HTERT RPE-1 (cell line): ENCODE results near the gene MLN.

Source experiments
- in situ Hi-C: fragments of 300-500 bp; cut with MboI; formaldehyde crosslinking; loops from 4 replicates; pipeline ENCODE4 v1.14.3; 2020; ENCODE audit warnings: low sequenced_read_pairs

MLN gene

DNA sequence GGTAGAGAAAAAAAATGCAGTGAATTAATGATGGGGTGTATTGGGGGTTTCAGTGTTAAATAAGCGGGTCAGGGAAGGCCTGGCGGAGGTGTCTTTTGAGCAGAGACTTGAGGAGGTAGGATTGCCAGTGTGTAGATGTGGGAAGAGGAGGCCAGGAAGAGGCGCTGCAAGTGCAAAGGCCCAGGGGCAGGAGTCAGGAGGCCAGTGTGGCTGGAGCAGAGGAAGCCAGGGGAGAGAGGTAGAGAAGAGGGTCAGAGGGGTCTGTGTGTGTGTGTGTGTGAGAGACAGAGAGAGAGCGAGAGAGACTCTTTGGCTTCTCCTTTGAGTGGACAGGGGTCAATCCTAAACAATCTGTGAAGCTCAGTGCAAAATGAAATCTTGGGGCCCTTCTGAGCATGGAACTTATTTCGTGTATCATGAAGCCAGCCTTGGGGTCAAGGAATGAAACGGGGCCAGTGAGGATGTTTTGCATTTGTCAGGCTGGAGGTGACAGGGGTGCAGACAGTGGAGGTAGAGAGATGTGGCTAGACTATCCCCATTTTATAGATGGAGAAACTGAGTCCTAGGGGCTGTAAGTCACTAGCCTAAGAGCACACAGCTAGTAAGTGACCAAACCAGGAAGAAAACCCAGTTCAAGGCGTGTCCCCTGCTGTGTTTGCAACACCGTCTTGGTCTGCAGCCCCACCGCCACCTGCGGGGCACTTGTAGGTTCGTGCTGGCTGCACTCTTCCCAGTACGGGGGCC lies 47.4 kb downstream of the MLN start:
- in situ Hi-C loops = no loop called here

DNA sequence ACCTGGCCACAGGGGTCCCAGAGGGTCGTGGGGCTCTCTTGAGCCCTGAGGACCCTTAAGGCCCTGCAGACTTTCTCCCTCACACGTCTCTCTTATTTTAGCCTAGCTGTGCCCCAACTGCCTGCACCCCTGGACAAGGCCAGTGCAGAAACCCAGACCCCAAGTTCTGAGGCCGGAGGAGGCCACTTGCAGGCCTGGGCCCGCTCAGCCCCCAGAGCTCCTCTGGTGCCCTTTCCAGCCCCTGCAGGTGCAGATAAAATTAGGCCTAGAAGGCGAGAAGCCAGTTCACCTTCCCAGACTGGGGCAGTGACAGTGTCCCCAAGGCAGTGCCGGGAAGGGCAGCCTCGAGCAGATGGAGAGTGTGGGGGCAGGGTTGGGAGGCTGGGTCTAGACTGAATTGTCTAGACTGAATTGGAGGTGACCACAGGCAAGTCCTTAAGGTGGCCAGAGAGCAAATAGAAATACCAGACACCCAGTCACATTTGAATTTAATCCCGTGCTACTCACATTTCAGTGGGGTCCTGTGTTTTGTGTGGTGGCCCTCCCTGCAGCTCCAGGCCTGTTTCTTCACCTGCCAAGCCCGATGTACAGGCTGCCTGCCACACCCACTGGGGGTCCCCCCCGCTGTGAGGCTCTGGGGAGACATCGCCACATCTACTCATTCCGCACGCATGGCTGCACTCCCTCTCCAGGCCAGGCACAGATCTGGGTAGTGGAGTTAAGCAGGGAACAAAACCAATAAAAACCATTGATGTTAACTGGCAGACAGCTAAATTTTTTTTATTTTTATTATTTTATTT lies 48.5 kb downstream of the MLN start:
- in situ Hi-C loops = no loop called here

DNA sequence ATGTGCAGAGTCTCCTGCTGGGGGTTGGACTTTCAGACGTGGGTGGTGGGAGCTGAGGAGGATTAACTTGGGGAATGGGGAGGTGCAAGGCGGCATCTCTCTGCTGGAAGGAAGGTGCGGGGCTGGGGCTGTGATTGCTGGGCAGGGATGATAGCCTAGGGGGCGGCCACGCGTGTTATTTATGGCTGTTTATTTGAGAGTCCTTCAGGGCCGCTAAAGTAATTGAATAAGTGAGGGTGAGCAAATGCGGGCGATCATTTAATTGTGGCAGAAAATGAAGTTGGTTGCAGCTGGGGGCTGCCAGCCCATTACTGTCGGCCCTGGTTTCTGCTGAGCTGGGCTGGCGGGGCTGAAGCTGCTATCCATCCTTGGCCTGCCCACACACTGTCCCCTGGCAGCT lies 49.6 kb downstream of the MLN start:
- in situ Hi-C loops = no loop called here

DNA sequence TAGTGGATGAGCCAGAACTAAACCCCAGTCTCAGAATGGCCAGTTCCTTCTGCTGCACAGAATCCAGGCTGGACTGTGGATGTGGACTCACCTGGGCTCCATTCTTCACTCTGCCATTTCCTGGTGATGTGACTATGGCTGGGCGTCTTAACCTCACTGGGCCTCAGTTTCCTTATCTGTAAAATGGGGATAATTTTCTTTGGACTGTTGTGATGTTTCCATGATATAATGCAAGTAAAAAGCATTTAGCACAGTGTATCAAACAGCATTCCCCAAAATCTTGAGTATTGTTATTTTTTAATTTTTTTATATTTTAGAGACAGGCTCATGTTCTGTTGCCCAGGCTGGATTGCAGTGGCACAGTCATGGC lies 51.2 kb downstream of the MLN start:
- in situ Hi-C loops = no loop called here

DNA sequence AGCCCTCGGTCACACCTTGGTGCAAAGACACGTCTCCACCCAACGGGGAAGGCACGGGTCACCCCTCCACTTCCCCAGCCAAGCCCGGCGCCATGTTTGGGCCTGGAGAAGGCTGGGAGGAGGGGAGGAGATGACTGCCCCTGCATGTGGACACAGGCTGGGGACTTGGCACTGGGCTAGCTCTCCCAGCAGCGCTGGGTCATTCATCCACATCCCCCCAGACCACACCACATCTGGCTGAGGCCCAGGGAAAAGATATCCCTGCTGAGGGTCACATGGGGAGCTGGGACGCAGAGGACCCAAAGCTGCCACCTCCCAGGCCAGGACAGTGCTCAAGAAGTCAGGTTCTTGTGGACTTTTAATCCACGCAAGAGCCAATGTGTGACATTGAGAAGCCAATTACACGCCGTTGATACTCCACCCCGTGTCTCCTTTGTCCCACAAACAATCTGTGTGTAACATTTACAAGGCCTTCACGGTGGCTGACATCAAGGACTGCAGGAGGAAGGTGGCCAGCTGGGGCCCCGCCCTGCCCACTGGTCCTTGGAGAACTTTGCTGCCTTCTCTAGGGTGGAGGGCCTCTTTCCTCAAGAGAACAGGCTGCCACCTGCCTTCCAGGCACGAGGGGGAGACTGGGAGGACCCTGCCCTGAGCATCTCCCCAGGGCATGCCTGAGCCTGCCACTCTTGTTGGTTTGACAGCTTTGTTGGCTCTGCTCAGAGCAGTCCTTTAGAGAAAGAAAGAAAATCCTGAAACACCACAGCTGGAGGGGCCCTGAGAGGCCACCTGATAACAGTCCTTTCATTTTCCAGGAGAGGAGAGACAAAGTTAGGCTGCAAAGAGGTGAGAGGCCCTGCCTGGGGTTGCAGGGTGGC lies 51.8 kb downstream of the MLN start:
- in situ Hi-C loops = no loop called here

- in situ Hi-C loops = no loop called here
Observed at GRCh38 chr6:33750244-33750991, 53.4 kb downstream of the MLN start.

DNA sequence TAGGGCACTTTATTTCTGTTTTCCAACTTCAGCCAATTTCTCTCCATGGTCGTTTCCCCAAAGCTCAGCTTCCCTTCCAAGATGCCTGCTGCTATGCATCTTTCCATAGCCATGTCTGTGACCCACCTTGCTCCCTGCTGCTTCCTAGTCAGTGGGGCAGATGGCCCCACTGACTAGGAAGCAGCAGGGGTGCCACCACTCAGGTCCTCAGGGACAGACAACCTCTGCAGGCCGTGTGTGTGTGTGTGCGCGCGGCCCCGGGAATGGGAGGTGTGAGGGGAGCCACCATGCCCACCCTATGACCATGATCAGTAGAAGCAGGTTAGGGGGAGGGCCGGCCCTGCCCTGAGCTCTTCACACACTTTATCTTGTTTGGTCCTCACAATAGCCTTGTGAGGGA lies 54.4 kb downstream of the MLN start:
- in situ Hi-C loops = no loop called here

GRCh38 chr6:33748841-33749240 lies 55.0 kb downstream of the MLN start:
- in situ Hi-C loops = no loop called here

GRCh38 chr6:33747823-33748222 lies 56.0 kb downstream of the MLN start:
- in situ Hi-C loops = no loop called here

GRCh38 chr6:33746651-33747100 lies 57.1 kb downstream of the MLN start, which contains the start of gene IP6K3:
TSS of gene IP6K3 (minus strand) at chr6:33746905. CDS start at chr6:33735476, 11,429 bp downstream.
- in situ Hi-C loops = no loop called here

DNA sequence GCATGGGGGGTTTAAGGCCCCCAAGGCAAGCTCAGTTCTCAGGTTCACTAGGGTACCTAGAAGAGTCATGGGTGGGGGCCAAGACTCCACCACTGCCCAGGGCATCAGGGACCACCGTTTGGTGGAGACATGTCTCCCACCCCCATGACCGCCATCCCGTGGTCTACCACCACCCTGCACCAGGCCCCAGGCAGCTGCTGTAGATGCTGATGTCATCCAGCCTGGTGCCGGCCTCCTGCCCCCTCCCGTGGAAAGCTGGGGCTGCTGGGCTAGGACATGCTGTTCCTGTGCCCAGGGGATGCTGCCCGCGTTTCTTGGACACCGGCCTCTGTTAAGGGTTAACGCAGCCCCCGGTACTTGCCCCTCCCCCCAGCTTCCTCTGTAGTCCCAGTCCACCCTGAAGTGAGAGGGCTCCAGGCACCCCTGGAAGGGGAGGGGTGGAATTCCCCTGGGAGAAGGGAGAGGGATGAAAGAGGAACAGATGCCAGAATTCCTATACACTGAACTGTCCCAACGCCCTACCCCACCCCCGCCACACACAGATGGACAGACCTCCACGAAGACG lies 57.7 kb downstream of the MLN start:
- in situ Hi-C loops = no loop called here

DNA sequence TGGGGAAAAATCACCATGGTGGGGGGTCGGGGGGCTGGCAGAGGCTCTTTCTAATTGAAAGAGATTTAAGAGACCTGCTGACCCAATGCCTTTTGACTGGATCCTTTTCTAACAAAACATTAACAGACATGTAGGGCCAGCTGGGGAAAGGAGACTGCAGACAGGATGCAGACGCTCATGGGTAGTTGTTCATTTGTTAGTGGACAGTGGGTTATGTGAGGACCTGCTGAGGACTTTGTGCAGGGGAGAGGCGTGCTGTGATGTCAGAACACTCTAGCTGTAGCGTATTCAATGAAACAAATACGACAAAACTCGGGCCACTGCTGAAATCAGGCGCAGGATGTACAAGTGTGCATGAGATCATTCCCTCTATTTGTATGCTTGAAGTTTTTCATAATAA lies 58.3 kb downstream of the MLN start:
- in situ Hi-C loops = no loop called here

DNA sequence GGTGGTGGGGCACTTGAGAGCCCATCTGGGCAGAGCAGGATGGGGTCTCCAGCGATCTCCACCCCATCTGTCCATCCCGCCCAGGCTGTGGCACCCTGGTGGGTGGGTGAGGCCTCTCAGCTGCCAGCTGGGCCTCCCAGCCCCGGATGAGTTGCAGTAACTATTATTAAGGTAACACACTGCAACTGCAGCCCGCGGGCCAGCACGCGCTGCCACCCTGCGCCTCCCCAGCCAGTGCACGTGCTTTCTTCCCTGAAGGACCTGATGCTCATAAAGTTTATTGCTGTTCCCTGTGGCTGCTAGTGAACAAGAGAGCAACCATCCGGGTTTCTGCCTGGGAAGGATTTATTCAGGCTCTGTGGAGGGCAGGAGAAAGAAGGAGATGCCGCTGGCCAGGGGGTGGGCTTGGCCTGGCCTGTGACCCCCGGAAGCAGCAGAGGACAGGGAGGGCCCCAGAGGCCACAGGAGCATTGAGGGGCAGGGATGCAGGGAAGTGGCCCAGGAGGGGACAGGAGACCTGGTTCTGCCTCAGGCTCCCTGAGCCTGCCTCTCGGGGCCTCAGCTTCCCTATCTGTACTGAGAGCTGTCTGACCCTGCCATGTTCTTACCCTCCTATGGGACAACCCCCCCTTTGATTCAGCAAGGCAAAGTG lies 58.8 kb downstream of the MLN start:
- in situ Hi-C loops = no loop called here
